HepG2 (cell line): ENCODE measurements around the gene NPW. TPM values are rescaled to one million over a fixed set of nuclear protein-coding genes. Genes with fewer than 3 reads are reported as not detected.

Source experiments
- ATAC-seq: fragments of 200-7000 bp; cut with Tn5 transposase; 3 replicates; pipeline ENCODE4 v1.9.1; 2020; ENCODE audit warnings: mild to moderate bottlenecking, moderate library complexity
- BruUV-seq: library from RNA; stranded (reverse); fragments of 400-500 nt; replicated peaks from 2 replicates; lab custom pipeline; 2021; lab: Mats Ljungman, UMichigan
- CTCF ChIA-PET: fragments of 300-600 bp; formaldehyde crosslinking; extraction: SDS; loops from one replicate; lab custom pipeline; 2021; ENCODE audit warnings: low total read pairs, inconsistent platforms, low intra/inter-chr PET ratio; lab: Yijun Ruan, JAX
- POLR2A ChIA-PET: fragments of 350-600 bp; sonication (Branson Sonifier 250); formaldehyde crosslinking; loops from one replicate; lab custom pipeline; 2020; ENCODE audit warnings: antibody characterized with exemption, inconsistent platforms; lab: Yijun Ruan, JAX
- DNase-seq: peaks from one replicate; pipeline ENCODE4 v3.0.0-alpha.2; 2015; ENCODE audit warnings: low spot score
- FAIRE-seq: peaks from 3 replicates; lab custom pipeline; 2011; peaks lifted over from hg19 to GRCh38; lab: Jason Lieb, UNC
- H2AFZ ChIP-seq: one replicate; pipeline ENCODE4 v1.6.1; 2011; ENCODE audit warnings: low read length, inconsistent platforms
- H3K27ac ChIP-seq: fragments of 300-600 bp; 3 replicates; pipeline ENCODE4 v1.8.0; 2011; ENCODE audit warnings: mixed run types, mild to moderate bottlenecking, mixed read lengths, low read length, inconsistent platforms; ENCODE audit not compliant: insufficient read depth; ENCODE audit errors: extremely low read length
- H3K27me3 ChIP-seq, 2 experiments: fragments of 200-600 bp in 1 of 2; 2 replicates in 1 of 2; 3 replicates in 1 of 2; pipeline versions ENCODE4 v1.6.0 to v1.8.0; 2011; ENCODE audit warnings: low read length in 2 of 2, mild to moderate bottlenecking in 2 of 2, moderate library complexity in 2 of 2, inconsistent platforms in 1 of 2; ENCODE audit not compliant: insufficient read depth in 2 of 2, control insufficient read depth in 1 of 2
- H3K36me3 ChIP-seq, 2 experiments: fragments of 200-600 bp in 1 of 2; replicated peaks in 1 of 2; 2 replicates in 1 of 2; 3 replicates in 1 of 2; pipeline versions ENCODE4 v1.5.1 to v1.8.0; 2011; ENCODE audit warnings: low read length in 2 of 2, inconsistent platforms in 1 of 2; ENCODE audit not compliant: insufficient read depth in 2 of 2, control insufficient read depth in 1 of 2
- H3K4me1 ChIP-seq: 2 replicates; pipeline ENCODE4 v1.5.1; 2012; ENCODE audit warnings: low read length, inconsistent platforms; ENCODE audit not compliant: insufficient read depth
- H3K4me2 ChIP-seq: 2 replicates; pipeline ENCODE4 v1.6.0; 2011; ENCODE audit warnings: low read depth, low read length, inconsistent platforms
- H3K4me3 ChIP-seq, 3 experiments: fragments of 200-600 bp in 1 of 3; sonication (generic), shearing (Covaris generic) in 1 of 3; replicated peaks in 1 of 3; 2 replicates each; pipeline ENCODE4 v1.5.1; 2011 to 2016; ENCODE audit warnings: low read length in 3 of 3, inconsistent platforms in 2 of 3, low read depth in 2 of 3, mild to moderate bottlenecking in 2 of 3, control low read depth in 1 of 3, mixed read lengths in 1 of 3; ENCODE audit not compliant: insufficient read depth in 1 of 3
- H3K79me2 ChIP-seq: one replicate; pipeline ENCODE4 v1.6.1; 2011; ENCODE audit warnings: low read length, inconsistent platforms; ENCODE audit not compliant: insufficient read depth
- H3K9ac ChIP-seq: 2 replicates; pipeline ENCODE4 v1.6.0; 2011; ENCODE audit warnings: mild to moderate bottlenecking, low read depth, low read length, inconsistent platforms; ENCODE audit not compliant: insufficient read depth
- H3K9me3 ChIP-seq: 2 replicates; pipeline ENCODE4 v1.5.1; 2012; ENCODE audit warnings: mild to moderate bottlenecking, low read length
- H4K20me1 ChIP-seq: 2 replicates; pipeline ENCODE4 v1.6.0; 2011; ENCODE audit warnings: inconsistent platforms, mild to moderate bottlenecking, low read length, moderate library complexity; ENCODE audit not compliant: insufficient read depth
- BCL6 ChIP-seq: IDR thresholded peaks from 2 replicates; pipeline ENCODE4 v1.6.1; 2016; ENCODE audit warnings: missing genetic modification reagents, missing compliant biosample characterization
- BHLHE40 ChIP-seq: IDR thresholded peaks from 2 replicates; pipeline ENCODE4 v1.6.1; 2011; ENCODE audit warnings: low read length, improper control_type of control experiment
- CHCHD3 ChIP-seq: sonication (generic); formaldehyde crosslinking; IDR thresholded peaks from 2 replicates; pipeline ENCODE4 v1.8.0; 2022; ENCODE audit warnings: mild to moderate bottlenecking, missing genetic modification reagents, moderate library complexity
- HMGA1 ChIP-seq: sonication (generic); formaldehyde crosslinking; conservative IDR thresholded peaks from 2 replicates; pipeline ENCODE4 v1.4.0; 2020; ENCODE audit warnings: missing genetic modification reagents
- IKZF4 ChIP-seq: sonication (generic); formaldehyde crosslinking; IDR thresholded peaks from 2 replicates; pipeline ENCODE4 v1.5.1; 2020; ENCODE audit warnings: borderline replicate concordance, mild to moderate bottlenecking, low read depth, missing genetic modification reagents; ENCODE audit errors: not compliant biosample characterization
- MED1 ChIP-seq: sonication (generic); formaldehyde crosslinking; IDR thresholded peaks from 2 replicates; pipeline ENCODE4 v1.4.0; 2020; ENCODE audit warnings: missing genetic modification reagents
- MLLT10 ChIP-seq: sonication (generic); formaldehyde crosslinking; IDR thresholded peaks from 2 replicates; pipeline ENCODE4 v1.4.0; 2020; ENCODE audit warnings: missing genetic modification reagents
- NR2F2 ChIP-seq: IDR thresholded peaks from 2 replicates; pipeline ENCODE4 v1.6.1; 2012; ENCODE audit warnings: low read depth, inconsistent platforms, borderline replicate concordance
- PRMT3 ChIP-seq: sonication (generic); formaldehyde crosslinking; IDR thresholded peaks from 2 replicates; pipeline ENCODE4 v1.8.1; 2022; ENCODE audit warnings: low read depth, mild to moderate bottlenecking, moderate library complexity, missing genetic modification reagents, borderline replicate concordance
- SIN3B ChIP-seq: fragments of 150-350 bp; IDR thresholded peaks from 2 replicates; pipeline ENCODE4 v1.6.1; 2014; ENCODE audit warnings: low read length
- SMYD3 ChIP-seq: sonication (generic); formaldehyde crosslinking; IDR thresholded peaks from 2 replicates; pipeline ENCODE4 v1.8.1; 2023; ENCODE audit warnings: mild to moderate bottlenecking, missing genetic modification reagents
- SNAPC2 ChIP-seq: sonication (generic); formaldehyde crosslinking; IDR thresholded peaks from 2 replicates; pipeline ENCODE4 v1.8.1; 2022; ENCODE audit warnings: mild to moderate bottlenecking, missing genetic modification reagents
- TEAD3 ChIP-seq: optimal IDR thresholded peaks from 2 replicates; pipeline ENCODE3; 2016; ENCODE audit warnings: borderline replicate concordance
- ZBTB38 ChIP-seq: sonication (generic); formaldehyde crosslinking; IDR thresholded peaks from 2 replicates; pipeline ENCODE4 v1.5.1; 2020; ENCODE audit warnings: mild to moderate bottlenecking, missing genetic modification reagents
- ZBTB42 ChIP-seq: sonication (generic); formaldehyde crosslinking; IDR thresholded peaks from 2 replicates; pipeline ENCODE4 v1.5.0; 2020; ENCODE audit warnings: mild to moderate bottlenecking, missing genetic modification reagents
- ZNF547 ChIP-seq: sonication (generic); formaldehyde crosslinking; IDR thresholded peaks from 2 replicates; pipeline ENCODE4 v1.5.1; 2020; ENCODE audit warnings: mild to moderate bottlenecking, missing genetic modification reagents
- WGBS: methylation state at CpG from one replicate; pipeline ENCODE4 v1.1.6; 2017; ENCODE audit warnings: low lambda C conversion rate; 5-methylcytosine and 5-hydroxymethylcytosine counted together
- in situ Hi-C: cut with HindIII; loops from 2 replicates; pipeline ENCODE4 v1.10.0; 2017; ENCODE audit warnings: low pct_unique_long_range_greater_than_20kb; ENCODE audit not compliant: extremely low pct_ligation_motif_present
- intact Hi-C: fragments of 100-400 bp; cut with micrococcal nuclease; formaldehyde crosslinking; loops from one replicate; pipeline ENCODE4 v1.10.0; 2022; ENCODE audit not compliant: unreplicated experiment
- polyA plus RNA-seq, 8 experiments: library from polyadenylated mRNA; depleted of rRNA in 3 of 8; stranded (reverse) in 7 of 8; unstranded in 1 of 8; fragments of >200 nt; fragmentation: Illumina TruSeq in 4 of 8; extraction: Trizol in 4 of 8; gene quantifications; 2 replicates each; pipeline versions ENCODE4 v1.2.1 to v1.2.3, GENCODE V29; 2011 to 2016; ENCODE audit warnings: low read depth in 4 of 8, missing spikeins in 1 of 8, mixed read lengths in 1 of 8; ENCODE audit not compliant: insufficient read depth in 1 of 8
- total RNA-seq, 5 experiments: library from RNA; depleted of rRNA; stranded (reverse); fragments of >200 nt; fragmentation: Illumina TruSeq; extraction: Trizol; gene quantifications; 2 replicates each; pipeline ENCODE4 v1.2.3, GENCODE V29; 2016; ENCODE audit warnings: low read depth in 1 of 5
- TF ChIP-seq, protein P1 (sequence below): sonication (generic); formaldehyde crosslinking; IDR thresholded peaks from 2 replicates; pipeline ENCODE4 v1.5.1; 2020; ENCODE audit warnings: missing genetic modification reagents, mild to moderate bottlenecking, borderline replicate concordance
- TF ChIP-seq, protein P2 (sequence below): sonication (generic); formaldehyde crosslinking; IDR thresholded peaks from 2 replicates; pipeline ENCODE4 v1.4.0; 2020; ENCODE audit warnings: missing genetic modification reagents

Gene NPW
- total and polyA plus RNA-seq, 2 of the 13 experiments (the other 11 are each of a cell fraction or from before 2014, with no cell fraction given): 0.24 to 0.97 TPM

DNA sequence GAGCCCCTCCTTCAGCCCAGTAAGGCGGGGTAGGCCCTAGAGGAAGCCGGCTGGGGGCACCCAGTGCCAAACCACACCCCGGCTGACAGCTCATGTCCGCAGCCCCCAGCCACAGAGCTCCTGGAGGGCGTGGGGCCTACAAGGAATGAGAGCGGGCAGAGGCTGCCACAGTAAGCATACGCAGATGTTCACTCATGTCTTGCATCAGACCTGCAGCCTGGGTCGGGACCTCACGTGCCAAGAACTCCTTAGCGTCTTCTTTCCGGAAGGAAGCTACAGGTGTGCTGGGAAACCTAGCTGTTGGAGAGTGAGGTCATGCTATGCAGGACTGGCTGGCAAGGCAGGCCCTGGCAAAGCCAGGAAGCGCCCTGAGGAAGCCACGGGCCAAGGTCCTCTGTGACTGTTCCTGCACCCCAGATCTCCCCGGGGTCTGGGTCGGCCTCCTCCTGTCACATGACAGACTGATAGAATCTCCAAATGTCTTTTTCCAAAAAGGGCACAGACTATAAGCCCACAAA lies 11.5 kb upstream of the NPW start:
- WGBS: 51% methylated on average over 12 of the region's 15 CpGs
- intact Hi-C loops (no loop called here), in situ Hi-C loops (no loop called here)
- Histone ChIP-seq H3K9ac (peak overlapping the region; percentile 93), H3K36me3 (peaks cover 3 to 4% of the 10 kb centered on the region in 2 experiments; a peak in 2 of 5 replicates), H3K27ac (no peak overlapping the region), H3K4me2 (peak overlapping the region; percentile 83), H2AFZ (no peak overlapping the region), H4K20me1 (peaks cover 18% of the 10 kb centered on the region; the same call in 1 of the 2 replicates), H3K9me3 (no peaks in the 10 kb centered on the region), H3K79me2 (peaks cover 52% of the 10 kb centered on the region), H3K4me1 (peaks cover 67% of the 10 kb centered on the region), H3K27me3 (no peaks in the 10 kb centered on the region), H3K4me3 (peak overlapping the region; percentile 76 to 81 (median 79))
- ChIA-PET CTCF (interaction anchor here (1.4 kb wide), 1 partner anchor 133 kb away, joined by 4 read pairs; no protein-coding TSS in a partner anchor), POLR2A (interaction anchor here (1.0 to 2.1 kb wide), 15 partner anchors 8 to 242 kb away, joined by 3 to 16 read pairs (median 5); partner anchors contain the start of genes GFER, NHERF2, RPS2 and TRAF7)
- FAIRE-seq (no peak), ATAC-seq (no peak), DNase-seq (no peak)
- BruUV-seq: TSS peak; percentile 80
- TF ChIP-seq, protein P1, sequence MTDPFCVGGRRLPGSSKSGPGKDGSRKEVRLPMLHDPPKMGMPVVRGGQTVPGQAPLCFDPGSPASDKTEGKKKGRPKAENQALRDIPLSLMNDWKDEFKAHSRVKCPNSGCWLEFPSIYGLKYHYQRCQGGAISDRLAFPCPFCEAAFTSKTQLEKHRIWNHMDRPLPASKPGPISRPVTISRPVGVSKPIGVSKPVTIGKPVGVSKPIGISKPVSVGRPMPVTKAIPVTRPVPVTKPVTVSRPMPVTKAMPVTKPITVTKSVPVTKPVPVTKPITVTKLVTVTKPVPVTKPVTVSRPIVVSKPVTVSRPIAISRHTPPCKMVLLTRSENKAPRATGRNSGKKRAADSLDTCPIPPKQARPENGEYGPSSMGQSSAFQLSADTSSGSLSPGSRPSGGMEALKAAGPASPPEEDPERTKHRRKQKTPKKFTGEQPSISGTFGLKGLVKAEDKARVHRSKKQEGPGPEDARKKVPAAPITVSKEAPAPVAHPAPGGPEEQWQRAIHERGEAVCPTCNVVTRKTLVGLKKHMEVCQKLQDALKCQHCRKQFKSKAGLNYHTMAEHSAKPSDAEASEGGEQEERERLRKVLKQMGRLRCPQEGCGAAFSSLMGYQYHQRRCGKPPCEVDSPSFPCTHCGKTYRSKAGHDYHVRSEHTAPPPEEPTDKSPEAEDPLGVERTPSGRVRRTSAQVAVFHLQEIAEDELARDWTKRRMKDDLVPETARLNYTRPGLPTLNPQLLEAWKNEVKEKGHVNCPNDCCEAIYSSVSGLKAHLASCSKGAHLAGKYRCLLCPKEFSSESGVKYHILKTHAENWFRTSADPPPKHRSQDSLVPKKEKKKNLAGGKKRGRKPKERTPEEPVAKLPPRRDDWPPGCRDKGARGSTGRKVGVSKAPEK: no peak
- TF ChIP-seq PRMT3 (CRISPR knock-in tag): no peak
- no peak for TF ChIP-seq CHCHD3
- TF ChIP-seq SMYD3 (CRISPR knock-in tag): no peak
- no peak for TF ChIP-seq HMGA1 (CRISPR knock-in tag)
- 0 out of 2 replicates have a peak, but pooled peaks have one; percentile 42 for TF ChIP-seq BHLHE40
- TF ChIP-seq ZBTB38: 0 out of 2 replicates have a peak, but pooled peaks have one; percentile 17
- TF ChIP-seq ZNF547 (CRISPR knock-in tag): no peak
- TF ChIP-seq, protein P2, sequence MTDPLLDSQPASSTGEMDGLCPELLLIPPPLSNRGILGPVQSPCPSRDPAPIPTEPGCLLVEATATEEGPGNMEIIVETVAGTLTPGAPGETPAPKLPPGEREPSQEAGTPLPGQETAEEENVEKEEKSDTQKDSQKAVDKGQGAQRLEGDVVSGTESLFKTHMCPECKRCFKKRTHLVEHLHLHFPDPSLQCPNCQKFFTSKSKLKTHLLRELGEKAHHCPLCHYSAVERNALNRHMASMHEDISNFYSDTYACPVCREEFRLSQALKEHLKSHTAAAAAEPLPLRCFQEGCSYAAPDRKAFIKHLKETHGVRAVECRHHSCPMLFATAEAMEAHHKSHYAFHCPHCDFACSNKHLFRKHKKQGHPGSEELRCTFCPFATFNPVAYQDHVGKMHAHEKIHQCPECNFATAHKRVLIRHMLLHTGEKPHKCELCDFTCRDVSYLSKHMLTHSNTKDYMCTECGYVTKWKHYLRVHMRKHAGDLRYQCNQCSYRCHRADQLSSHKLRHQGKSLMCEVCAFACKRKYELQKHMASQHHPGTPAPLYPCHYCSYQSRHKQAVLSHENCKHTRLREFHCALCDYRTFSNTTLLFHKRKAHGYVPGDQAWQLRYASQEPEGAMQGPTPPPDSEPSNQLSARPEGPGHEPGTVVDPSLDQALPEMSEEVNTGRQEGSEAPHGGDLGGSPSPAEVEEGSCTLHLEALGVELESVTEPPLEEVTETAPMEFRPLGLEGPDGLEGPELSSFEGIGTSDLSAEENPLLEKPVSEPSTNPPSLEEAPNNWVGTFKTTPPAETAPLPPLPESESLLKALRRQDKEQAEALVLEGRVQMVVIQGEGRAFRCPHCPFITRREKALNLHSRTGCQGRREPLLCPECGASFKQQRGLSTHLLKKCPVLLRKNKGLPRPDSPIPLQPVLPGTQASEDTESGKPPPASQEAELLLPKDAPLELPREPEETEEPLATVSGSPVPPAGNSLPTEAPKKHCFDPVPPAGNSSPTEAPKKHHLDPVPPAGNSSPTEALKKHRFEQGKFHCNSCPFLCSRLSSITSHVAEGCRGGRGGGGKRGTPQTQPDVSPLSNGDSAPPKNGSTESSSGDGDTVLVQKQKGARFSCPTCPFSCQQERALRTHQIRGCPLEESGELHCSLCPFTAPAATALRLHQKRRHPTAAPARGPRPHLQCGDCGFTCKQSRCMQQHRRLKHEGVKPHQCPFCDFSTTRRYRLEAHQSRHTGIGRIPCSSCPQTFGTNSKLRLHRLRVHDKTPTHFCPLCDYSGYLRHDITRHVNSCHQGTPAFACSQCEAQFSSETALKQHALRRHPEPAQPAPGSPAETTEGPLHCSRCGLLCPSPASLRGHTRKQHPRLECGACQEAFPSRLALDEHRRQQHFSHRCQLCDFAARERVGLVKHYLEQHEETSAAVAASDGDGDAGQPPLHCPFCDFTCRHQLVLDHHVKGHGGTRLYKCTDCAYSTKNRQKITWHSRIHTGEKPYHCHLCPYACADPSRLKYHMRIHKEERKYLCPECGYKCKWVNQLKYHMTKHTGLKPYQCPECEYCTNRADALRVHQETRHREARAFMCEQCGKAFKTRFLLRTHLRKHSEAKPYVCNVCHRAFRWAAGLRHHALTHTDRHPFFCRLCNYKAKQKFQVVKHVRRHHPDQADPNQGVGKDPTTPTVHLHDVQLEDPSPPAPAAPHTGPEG: no peak
- no peak for TF ChIP-seq IKZF4
- TF ChIP-seq SIN3B: no peak
- TF ChIP-seq SNAPC2 (CRISPR knock-in tag): no peak
- TF ChIP-seq TEAD3 (CRISPR knock-in tag): no peak
- TF ChIP-seq BCL6: no peak
- no peak for TF ChIP-seq NR2F2
- TF ChIP-seq MLLT10 (CRISPR knock-in tag): no peak
- no peak for TF ChIP-seq MED1 (CRISPR knock-in tag)
- TF ChIP-seq ZBTB42: no peak
